Mesendoderm (in vitro differentiated cells): ENCODE measurements around the gene UBXN6.

ENCODE experiments used
- DNase-seq: peaks from one replicate; pipeline ENCODE4 v3.0.0; 2013
- H2AK5ac ChIP-seq: 2 replicates; pipeline ENCODE4 v1.6.1; 2013; ENCODE audit warnings: low read length, inconsistent platforms
- H2BK120ac ChIP-seq: 2 replicates; pipeline ENCODE4 v1.6.1; 2013; ENCODE audit warnings: low read depth, mild to moderate bottlenecking, low read length, moderate library complexity, mixed read lengths
- H2BK15ac ChIP-seq: replicated peaks from 2 replicates; pipeline ENCODE4 v1.6.1; 2013; ENCODE audit warnings: low read depth, mild to moderate bottlenecking, moderate library complexity
- H2BK5ac ChIP-seq: 2 replicates; pipeline ENCODE4 v1.6.1; 2013; ENCODE audit warnings: low read length, inconsistent platforms
- H3K18ac ChIP-seq: 2 replicates; pipeline ENCODE4 v1.6.1; 2013; ENCODE audit warnings: mild to moderate bottlenecking, low read length, mixed read lengths
- H3K23ac ChIP-seq: one replicate; pipeline ENCODE4 v1.6.1; 2013; ENCODE audit warnings: low read length
- H3K27ac ChIP-seq: 2 replicates; pipeline ENCODE4 v1.5.1; 2013; ENCODE audit warnings: low read depth, mild to moderate bottlenecking, inconsistent platforms, low read length, moderate library complexity
- H3K27me3 ChIP-seq: 2 replicates; pipeline ENCODE4 v1.6.1; 2013; ENCODE audit warnings: low read length, control low read depth, mild to moderate bottlenecking, inconsistent platforms; ENCODE audit not compliant: insufficient read depth, poor library complexity
- H3K36me3 ChIP-seq: 2 replicates; pipeline ENCODE4 v1.6.1; 2013; ENCODE audit warnings: low read length, inconsistent platforms; ENCODE audit not compliant: control insufficient read depth, insufficient read depth
- H3K4ac ChIP-seq: one replicate; pipeline ENCODE4 v1.6.1; 2013; ENCODE audit warnings: low read depth, mild to moderate bottlenecking, low read length, moderate library complexity
- H3K4me1 ChIP-seq: 2 replicates; pipeline ENCODE4 v1.6.1; 2013; ENCODE audit warnings: low read depth, low read length, inconsistent platforms; ENCODE audit not compliant: control insufficient read depth
- H3K4me2 ChIP-seq: 2 replicates; pipeline ENCODE4 v1.6.1; 2013; ENCODE audit warnings: low read length
- H3K4me3 ChIP-seq: 2 replicates; pipeline ENCODE4 v1.5.1; 2013; ENCODE audit warnings: mild to moderate bottlenecking, low read length
- H3K56ac ChIP-seq: one replicate; pipeline ENCODE4 v1.6.1; 2013; ENCODE audit warnings: low read length
- H3K79me1 ChIP-seq: 2 replicates; pipeline ENCODE4 v1.6.1; 2013; ENCODE audit warnings: low read length, inconsistent platforms
- H3K79me2 ChIP-seq: 2 replicates; pipeline ENCODE4 v1.6.1; 2013; ENCODE audit warnings: mild to moderate bottlenecking, low read length; ENCODE audit not compliant: control insufficient read depth, insufficient read depth
- H3K9ac ChIP-seq: 2 replicates; pipeline ENCODE4 v1.6.1; 2013; ENCODE audit warnings: low read length, inconsistent platforms
- H4K5ac ChIP-seq: one replicate; pipeline ENCODE4 v1.6.1; 2013; ENCODE audit warnings: low read length
- H4K8ac ChIP-seq: one replicate; pipeline ENCODE4 v1.6.1; 2013; ENCODE audit warnings: low read depth, mild to moderate bottlenecking, control low read depth, low read length, moderate library complexity
- WGBS: extraction: QIAGEN DNeasy Blood & Tissue Kit; methylation state at CpG from one replicate; pipeline ENCODE4 v1.1.7; 2013; ENCODE audit warnings: low lambda C conversion rate, missing lambda C conversion rate; ENCODE audit not compliant: insufficient coverage; ENCODE audit errors: extremely low coverage; 5-methylcytosine and 5-hydroxymethylcytosine counted together

The UBXN6 gene

DNA sequence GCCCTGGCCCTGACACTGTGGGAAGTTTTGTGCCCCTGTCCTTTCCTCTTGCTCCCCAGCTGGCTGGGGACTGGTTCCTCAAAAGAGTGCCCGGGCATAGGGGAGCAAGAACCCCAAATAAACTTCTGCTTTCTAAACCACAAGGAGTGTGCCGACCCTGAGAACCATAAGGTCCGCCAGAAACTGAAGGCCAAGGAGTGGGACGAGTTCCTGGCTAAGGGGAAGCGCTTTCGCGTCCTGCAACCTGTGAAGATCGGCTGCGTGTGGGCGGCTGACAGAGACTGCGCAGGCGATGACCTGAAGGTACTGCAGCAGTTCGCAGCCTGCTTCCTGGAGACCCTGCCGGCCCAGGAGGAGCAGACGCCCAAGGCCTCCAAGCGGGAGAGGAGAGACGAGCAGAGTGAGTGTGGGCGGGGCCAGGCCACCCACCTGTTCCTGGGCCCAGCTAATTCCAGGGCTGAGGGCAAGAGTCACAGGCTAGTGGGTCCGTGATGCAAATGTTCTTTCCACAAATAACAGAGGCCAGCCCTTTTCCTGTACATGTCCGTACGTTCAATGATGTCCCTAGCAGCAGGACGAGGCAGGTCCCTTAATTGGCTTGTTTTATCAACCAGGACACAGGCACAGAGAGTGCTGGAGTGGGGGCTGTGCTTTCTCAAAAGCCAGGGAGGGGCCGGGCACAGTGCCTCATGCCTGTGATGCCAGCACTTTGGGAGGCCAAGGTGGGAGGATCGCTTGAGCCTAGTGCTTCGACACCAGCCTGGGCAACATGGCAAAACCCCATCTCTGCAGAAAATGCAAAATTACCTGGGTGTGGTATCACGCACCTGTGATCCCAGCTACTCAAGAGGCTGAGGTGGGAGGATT lies 25.6 kb downstream of the UBXN6 start:
- Histone ChIP-seq H3K4me3 (no peak overlapping the region), H3K79me1 (peaks cover 6% of the 10 kb centered on the region), H2BK5ac (no peak overlapping the region), H3K79me2 (peaks cover 5% of the 10 kb centered on the region), H4K8ac (no peak overlapping the region), H3K9ac (no peak overlapping the region), H3K23ac (no peak overlapping the region), H3K36me3 (peaks cover 32% of the 10 kb centered on the region), H2BK15ac (no peak overlapping the region), H3K4ac (no peak overlapping the region), H3K4me2 (no peak overlapping the region), H3K56ac (no peak overlapping the region), H4K5ac (no peak overlapping the region), H3K18ac (no peak overlapping the region), H2AK5ac (no peak overlapping the region), H3K27me3 (no peaks in the 10 kb centered on the region), H2BK120ac (no peak overlapping the region), H3K27ac (no peak overlapping the region), H3K4me1 (no peaks in the 10 kb centered on the region)
- WGBS = no CpG with 5 or more reads among the region's 26 CpGs
- DNase-seq = no peak

DNA sequence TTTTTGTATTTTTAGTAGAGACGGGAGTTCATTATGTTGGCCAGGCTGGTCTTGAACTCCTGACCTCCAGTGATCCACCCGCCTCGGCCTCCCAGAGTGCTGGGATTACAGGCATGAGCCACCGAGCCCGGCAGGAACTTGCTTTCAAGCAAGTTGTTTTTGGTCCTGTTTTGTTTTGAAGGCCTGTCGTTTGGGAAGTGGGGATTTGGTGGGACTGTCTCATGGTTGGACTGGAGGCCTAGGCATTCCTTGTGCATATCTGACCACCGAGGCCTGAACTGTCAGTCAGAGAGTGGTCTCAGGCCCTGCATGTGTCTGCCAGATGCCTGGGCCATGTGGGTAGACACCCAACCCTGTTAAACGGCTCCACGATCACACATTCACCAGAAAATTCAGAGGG lies 26.3 kb downstream of the UBXN6 start:
- Histone ChIP-seq H3K36me3 (peaks cover 30% of the 10 kb centered on the region), H3K79me2 (peaks cover 3% of the 10 kb centered on the region)

DNA sequence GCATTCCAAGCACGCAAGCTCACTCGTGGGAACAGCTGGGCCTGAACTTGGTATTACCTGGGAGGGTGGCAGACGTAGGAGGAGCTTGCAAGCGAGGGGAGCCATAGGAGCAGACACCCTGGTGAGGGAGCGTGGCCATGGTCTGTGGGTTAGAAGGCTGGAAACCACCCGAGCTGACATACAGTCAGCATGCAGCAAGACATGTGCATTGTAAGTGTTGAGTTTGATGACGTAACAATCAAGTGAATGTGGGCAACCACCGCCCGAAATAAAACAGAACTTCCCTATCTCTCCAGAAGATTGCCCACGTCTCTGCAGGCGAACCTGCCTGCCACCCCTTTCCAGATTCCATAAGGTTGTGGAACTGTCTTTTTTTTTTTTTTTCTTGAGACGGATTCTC lies 26.8 kb downstream of the UBXN6 start:
- no peaks in the 10 kb centered on the region for H3K4me1 ChIP-seq
- H3K9ac ChIP-seq = no peak overlapping the region
- H4K8ac ChIP-seq = no peak overlapping the region
- H3K18ac ChIP-seq = no peak overlapping the region
- no peak overlapping the region for H3K56ac ChIP-seq
- H3K4me2 ChIP-seq = no peak overlapping the region
- H3K23ac ChIP-seq = no peak overlapping the region
- H3K27me3 ChIP-seq = no peaks in the 10 kb centered on the region
- no peak overlapping the region for H2BK15ac ChIP-seq
- peaks cover 30% of the 10 kb centered on the region for H3K36me3 ChIP-seq
- H3K27ac ChIP-seq = no peak overlapping the region
- H2AK5ac ChIP-seq = no peak overlapping the region
- H2BK120ac ChIP-seq = no peak overlapping the region
- H3K79me1 ChIP-seq = peaks cover 4% of the 10 kb centered on the region
- H3K4me3 ChIP-seq = no peak overlapping the region
- peaks cover 3% of the 10 kb centered on the region for H3K79me2 ChIP-seq
- no peak overlapping the region for H4K5ac ChIP-seq
- H3K4ac ChIP-seq = no peak overlapping the region
- no CpG with 5 or more reads among the region's 12 CpGs for WGBS
- H2BK5ac ChIP-seq = no peak overlapping the region
- no peak for DNase-seq

More for the DNA sequence above, 26.3 kb downstream of the UBXN6 start:
- Histone ChIP-seq H4K8ac (no peak overlapping the region), H3K4me1 (no peaks in the 10 kb centered on the region), H2BK5ac (no peak overlapping the region), H3K56ac (no peak overlapping the region), H3K9ac (no peak overlapping the region), H2BK15ac (no peak overlapping the region), H3K4me2 (no peak overlapping the region), H3K18ac (no peak overlapping the region), H3K4me3 (no peak overlapping the region), H2BK120ac (no peak overlapping the region), H3K23ac (no peak overlapping the region), H4K5ac (no peak overlapping the region), H3K79me1 (peaks cover 4% of the 10 kb centered on the region), H3K4ac (no peak overlapping the region), H3K27me3 (no peaks in the 10 kb centered on the region), H3K27ac (no peak overlapping the region), H2AK5ac (no peak overlapping the region)
- no CpG with 5 or more reads among the region's 9 CpGs for WGBS
- DNase-seq = no peak

DNA sequence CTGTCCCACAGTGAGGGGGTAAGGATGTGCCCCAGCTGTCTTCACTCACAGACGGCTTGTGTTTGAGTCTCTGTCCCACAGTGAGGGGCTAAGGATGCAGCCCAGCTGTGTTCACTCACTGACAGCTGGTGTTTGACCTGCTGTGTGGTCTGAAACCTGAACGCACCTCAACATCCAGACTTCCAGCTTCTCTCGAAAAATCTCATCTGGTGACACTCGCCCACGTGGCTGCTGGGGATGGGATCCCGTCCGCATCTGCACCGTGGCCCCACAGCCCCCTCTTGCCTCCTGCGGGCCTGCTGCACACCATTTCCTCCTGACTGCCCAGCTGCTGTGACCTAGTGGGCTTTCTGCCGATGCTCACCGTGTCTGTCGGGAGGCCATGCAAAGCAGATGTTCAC lies 27.8 kb downstream of the UBXN6 start:
- Histone ChIP-seq H3K18ac (no peak overlapping the region), H3K36me3 (peaks cover 35% of the 10 kb centered on the region), H2BK15ac (no peak overlapping the region), H2BK5ac (no peak overlapping the region), H4K5ac (no peak overlapping the region), H3K79me1 (peaks cover 8% of the 10 kb centered on the region), H3K27ac (no peak overlapping the region), H3K4me2 (no peak overlapping the region), H2BK120ac (no peak overlapping the region), H4K8ac (no peak overlapping the region), H3K79me2 (no peaks in the 10 kb centered on the region), H2AK5ac (no peak overlapping the region), H3K4me3 (no peak overlapping the region), H3K56ac (no peak overlapping the region), H3K4me1 (no peaks in the 10 kb centered on the region), H3K9ac (no peak overlapping the region), H3K4ac (no peak overlapping the region), H3K23ac (no peak overlapping the region), H3K27me3 (no peaks in the 10 kb centered on the region)
- WGBS = no CpG with 5 or more reads among the region's 12 CpGs
- DNase-seq = no peak

- Histone ChIP-seq H3K27me3 (no peaks in the 10 kb centered on the region), H3K23ac (no peak overlapping the region), H3K4me1 (no peaks in the 10 kb centered on the region), H2BK15ac (no peak overlapping the region), H2BK120ac (no peak overlapping the region), H3K79me1 (peaks cover 8% of the 10 kb centered on the region), H3K56ac (no peak overlapping the region), H3K18ac (no peak overlapping the region), H2BK5ac (no peak overlapping the region), H3K27ac (no peak overlapping the region), H3K36me3 (peaks cover 32% of the 10 kb centered on the region), H3K4me2 (no peak overlapping the region), H2AK5ac (no peak overlapping the region), H4K5ac (no peak overlapping the region), H3K4me3 (no peak overlapping the region), H3K9ac (no peak overlapping the region), H4K8ac (no peak overlapping the region), H3K79me2 (no peaks in the 10 kb centered on the region), H3K4ac (no peak overlapping the region)
- no CpG with 5 or more reads among the region's 16 CpGs for WGBS
- no peak for DNase-seq
These were observed 28.3 kb downstream of the UBXN6 start for GRCh38 chr19:4429256-4429655.
